ENCODE results near the gene TPP1.

DNA sequence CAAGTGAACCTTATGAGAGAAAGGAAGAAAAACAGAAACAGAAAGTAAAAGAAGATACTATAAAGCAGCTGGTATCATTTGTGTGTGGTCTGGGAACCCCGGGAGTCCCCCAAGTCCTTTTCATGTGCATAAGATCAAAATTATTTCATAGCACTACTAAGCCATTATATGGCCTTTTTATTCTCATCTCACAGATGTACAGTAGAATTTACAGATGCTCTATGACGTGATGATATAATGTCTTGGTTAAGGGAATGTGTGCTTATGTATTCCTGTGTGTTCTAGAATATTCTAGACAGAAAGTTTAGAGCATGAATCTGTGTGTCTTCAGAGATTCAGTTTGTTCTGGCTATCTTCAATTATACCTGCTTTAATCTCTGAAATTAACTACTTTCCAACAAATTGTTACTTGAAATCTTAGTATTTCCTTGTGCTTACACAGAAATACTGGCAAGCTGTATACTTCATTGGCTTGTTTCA lies 8.6 kb upstream of the TPP1 start:
- TF ChIP-seq, protein P1, sequence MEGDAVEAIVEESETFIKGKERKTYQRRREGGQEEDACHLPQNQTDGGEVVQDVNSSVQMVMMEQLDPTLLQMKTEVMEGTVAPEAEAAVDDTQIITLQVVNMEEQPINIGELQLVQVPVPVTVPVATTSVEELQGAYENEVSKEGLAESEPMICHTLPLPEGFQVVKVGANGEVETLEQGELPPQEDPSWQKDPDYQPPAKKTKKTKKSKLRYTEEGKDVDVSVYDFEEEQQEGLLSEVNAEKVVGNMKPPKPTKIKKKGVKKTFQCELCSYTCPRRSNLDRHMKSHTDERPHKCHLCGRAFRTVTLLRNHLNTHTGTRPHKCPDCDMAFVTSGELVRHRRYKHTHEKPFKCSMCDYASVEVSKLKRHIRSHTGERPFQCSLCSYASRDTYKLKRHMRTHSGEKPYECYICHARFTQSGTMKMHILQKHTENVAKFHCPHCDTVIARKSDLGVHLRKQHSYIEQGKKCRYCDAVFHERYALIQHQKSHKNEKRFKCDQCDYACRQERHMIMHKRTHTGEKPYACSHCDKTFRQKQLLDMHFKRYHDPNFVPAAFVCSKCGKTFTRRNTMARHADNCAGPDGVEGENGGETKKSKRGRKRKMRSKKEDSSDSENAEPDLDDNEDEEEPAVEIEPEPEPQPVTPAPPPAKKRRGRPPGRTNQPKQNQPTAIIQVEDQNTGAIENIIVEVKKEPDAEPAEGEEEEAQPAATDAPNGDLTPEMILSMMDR (conservative IDR thresholded peaks at IDR 0.05; ENCODE audit: low read length): no peak
- TF ChIP-seq EZH2phosphoT487 (IDR thresholded peaks at IDR 0.05; ENCODE audit: borderline replicate concordance): no peak

Data from Loucy (cell line).